Lower leg skin (tissue), 3 donors: ENCODE data around the gene IQCH.

ENCODE experiments used
- POLR2A ChIP-seq, 2 donors: fragments of 450-650 bp; IDR thresholded peaks; one replicate each; pipeline ENCODE4 v1.6.1; 2016 to 2017; ENCODE audit warnings: antibody characterized with exemption in 2 of 2, mild to moderate bottlenecking in 1 of 2, moderate library complexity in 1 of 2
- TF ChIP-seq, protein P1 (sequence below), 3 donors: fragments of 450-650 bp; IDR thresholded peaks; one replicate each; pipeline ENCODE4 v1.5.1; 2016; ENCODE audit warnings: antibody characterized with exemption in 3 of 3, mild to moderate bottlenecking in 3 of 3, moderate library complexity in 2 of 3

DNA sequence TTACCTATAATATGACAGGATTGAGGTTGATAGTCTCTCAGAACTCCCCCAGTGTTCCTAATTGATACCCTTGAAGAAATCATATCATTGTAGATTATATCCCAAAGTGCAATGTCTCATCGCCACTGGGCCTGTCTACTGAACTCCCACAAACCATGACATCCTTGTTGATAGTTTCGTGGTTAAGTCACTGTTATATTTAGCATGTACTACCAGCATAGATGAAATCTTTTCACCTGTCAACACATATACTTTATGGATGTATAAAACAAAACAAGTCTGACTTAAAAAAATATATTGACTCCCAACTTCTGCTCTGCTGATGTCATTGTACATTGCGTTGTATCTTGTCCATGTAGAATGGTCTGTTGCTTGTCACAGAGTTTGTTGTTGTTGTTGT lies 128.1 kb downstream of the IQCH start:
- TF ChIP-seq, protein P1, sequence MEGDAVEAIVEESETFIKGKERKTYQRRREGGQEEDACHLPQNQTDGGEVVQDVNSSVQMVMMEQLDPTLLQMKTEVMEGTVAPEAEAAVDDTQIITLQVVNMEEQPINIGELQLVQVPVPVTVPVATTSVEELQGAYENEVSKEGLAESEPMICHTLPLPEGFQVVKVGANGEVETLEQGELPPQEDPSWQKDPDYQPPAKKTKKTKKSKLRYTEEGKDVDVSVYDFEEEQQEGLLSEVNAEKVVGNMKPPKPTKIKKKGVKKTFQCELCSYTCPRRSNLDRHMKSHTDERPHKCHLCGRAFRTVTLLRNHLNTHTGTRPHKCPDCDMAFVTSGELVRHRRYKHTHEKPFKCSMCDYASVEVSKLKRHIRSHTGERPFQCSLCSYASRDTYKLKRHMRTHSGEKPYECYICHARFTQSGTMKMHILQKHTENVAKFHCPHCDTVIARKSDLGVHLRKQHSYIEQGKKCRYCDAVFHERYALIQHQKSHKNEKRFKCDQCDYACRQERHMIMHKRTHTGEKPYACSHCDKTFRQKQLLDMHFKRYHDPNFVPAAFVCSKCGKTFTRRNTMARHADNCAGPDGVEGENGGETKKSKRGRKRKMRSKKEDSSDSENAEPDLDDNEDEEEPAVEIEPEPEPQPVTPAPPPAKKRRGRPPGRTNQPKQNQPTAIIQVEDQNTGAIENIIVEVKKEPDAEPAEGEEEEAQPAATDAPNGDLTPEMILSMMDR (IDR thresholded peaks at IDR 0.05): no peak
- no peak for TF ChIP-seq POLR2A (IDR thresholded peaks at IDR 0.05)
